HG02571 (cell line): Measurements from ENCODE around the gene CTNNA2.

Experiments
- ATAC-seq: cut with Tn5 transposase; IDR thresholded peaks from one replicate; pipeline ENCODE4 v1.9.1; 2021; ENCODE audit warnings: mild to moderate bottlenecking, moderate library complexity; ENCODE audit not compliant: unreplicated experiment

Gene CTNNA2

DNA sequence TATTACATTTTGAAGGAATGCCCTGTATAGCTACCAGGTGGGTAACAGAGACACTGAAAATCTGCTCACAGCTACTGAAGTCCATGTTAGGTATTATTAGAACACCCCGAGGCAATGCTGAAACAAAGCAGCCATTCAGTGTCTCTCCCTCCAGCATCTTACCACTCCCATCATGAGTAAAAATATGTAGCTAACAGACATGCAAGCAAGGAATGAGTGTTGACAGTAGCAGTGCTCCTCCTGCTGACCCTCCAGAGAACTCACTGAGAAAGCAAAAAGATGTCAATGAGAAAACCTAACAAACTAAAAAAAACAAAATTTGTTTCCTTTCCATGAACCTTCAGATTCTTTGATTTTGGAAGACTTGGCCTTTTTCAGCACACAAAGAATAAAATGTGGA is 397.8 kb downstream of the CTNNA2 start:
- ATAC-seq: no peak

DNA sequence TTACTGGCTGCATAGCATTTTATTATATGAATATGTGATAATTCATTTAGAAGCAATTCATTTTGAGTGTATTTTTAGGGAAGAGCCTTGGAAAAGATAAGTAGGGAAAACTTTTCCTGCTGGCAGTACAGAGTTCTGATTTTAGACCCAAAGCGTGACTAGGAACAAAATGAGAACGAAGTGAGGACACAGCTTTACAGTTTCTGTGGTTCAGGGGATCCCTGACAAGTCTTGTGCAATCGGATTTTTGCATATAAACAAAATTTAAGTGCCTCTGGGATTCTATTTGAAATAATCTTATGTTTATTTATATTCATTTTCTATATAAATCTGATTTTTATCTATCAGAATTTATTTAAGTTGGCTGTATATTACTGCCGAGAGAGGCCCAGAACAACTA is 402.6 kb downstream of the CTNNA2 start:
- ATAC-seq: no peak

DNA sequence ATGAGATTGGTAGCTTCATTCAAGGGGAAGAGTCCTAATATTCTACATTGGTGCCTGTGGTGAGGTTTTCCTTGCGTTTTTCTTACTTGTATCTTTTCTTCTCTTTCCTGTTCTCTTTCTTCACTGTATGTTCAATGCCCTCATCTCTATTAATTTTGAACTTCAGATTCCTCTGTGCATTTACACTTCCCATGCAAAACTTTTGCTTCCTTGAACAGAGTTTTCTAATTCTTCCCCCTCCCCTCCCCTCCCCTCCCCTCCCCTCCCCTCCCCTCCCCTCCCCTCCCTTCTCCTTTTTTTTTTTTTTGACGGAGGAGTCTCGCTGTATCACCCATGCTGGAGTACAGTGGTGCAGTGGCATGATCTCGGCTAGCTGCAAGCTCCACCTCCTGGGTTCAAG is 403.4 kb downstream of the CTNNA2 start:
- no peak for ATAC-seq

DNA sequence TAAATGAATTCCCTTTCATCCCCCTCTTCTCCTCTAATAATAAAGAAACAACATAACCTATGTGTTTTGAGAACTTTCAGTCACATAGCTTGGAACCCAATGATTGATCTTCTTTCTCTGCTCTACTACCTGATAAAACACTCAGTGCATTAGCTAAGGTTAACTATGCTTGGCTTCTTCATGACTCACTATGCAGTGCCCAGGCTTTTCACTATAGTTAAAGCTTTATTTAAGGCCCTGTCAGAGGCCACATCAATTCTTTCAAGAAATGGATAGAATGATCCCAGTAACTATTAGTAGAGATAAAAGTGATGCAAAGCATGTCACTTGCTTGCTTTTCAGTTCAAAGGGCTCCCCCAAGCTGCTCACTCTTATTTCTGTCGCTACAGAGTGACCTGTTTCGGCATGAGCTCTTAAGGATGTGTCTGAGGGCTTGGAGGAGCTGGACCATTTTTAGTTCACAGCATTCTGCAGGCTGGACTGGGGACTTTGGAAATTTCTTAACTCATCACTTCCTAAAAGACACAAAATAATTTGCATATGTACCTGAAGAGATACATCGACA is 407.7 kb downstream of the CTNNA2 start:
- no peak for ATAC-seq

DNA sequence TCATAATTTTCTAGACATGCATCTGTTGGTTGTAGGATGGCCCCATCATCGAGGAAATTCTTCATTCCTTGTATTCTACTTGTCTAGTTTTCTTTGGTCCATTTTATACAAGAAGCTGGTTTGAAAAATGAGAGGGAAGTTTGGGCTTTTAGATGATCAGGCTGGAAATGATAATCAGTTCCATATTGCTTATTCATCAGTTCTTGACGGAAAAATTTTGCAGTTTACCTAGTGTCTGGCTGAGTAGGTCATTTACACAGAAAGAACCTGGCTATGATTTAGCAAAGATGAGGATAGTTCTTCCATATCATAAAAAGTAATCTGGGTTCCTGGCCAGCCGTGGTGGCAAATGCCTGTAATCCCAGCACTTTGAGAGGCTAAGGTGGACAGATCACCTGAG is 416.8 kb downstream of the CTNNA2 start:
- ATAC-seq: no peak

DNA sequence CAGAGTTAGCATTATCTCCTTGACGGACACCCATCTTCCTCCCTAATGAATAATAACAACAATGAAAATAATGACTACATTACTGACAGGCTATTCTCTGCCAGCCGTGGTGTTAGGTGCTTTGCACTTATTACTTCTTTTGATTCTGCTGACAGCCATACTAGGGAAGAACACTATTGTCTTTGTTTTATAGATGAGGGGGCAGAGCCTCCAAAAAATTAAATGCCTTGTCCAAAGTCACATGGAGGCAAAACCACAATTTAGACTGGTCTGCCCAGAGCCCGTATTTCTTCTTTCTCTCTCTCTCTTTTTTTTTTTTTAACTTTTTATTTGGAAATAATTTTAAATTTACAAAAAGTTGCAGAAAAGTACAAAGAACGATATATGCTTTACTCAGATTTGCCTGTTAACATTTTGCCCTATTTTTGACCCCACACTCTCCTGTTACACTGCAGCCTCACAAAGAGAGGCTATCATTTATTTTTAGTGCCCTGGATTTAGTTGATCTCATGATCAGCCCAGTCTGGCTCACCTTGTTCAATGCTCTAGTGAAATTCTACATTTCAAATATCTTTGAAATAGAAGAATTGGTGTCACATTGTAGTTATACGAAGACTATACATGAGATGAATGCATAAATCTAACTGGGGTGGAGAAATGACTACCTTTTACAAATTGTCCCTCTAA is 422.3 kb downstream of the CTNNA2 start:
- ATAC-seq: no peak

DNA sequence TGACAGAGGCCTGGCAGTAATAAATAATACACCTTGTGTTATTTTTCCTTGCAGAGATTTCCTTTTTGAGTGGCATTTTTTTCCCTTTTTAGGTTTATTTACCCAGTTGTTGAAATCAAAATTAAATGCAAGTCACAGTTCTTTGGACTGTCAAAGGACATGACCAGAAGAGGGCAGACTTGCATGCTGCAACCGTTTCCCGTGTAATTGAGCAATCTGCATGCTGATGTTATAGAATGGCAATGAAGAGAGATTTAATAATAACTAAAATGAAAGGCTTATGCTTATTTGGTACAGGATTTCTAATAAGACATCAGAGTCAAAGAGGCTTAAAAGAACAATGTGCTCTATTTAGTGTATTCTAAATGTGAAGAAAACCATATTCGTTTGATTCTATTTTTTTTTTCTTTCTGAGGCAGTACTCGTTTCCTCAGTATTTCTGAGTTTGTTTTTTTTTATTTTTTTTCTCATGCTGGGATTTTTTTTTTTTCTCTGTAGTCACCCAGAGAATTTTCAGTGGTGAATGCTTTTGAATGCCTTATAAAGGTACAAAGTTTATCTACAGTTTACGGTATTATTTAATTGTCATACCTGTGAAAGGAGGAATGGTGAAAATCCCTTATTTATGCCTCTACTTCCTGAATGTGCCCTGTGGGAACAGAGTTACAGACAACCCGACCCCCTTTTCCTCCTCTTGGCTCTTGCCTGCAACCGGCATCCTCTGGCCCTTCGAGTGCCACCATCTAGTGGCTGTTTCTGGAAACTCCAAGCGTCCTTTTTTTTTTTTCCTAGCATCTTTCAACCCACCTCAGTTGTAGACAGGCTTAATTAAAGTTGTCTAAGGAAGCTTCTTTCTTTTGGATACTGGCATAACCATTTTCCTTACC is 423.2 kb downstream of the CTNNA2 start:
- ATAC-seq: peak; percentile 58

DNA sequence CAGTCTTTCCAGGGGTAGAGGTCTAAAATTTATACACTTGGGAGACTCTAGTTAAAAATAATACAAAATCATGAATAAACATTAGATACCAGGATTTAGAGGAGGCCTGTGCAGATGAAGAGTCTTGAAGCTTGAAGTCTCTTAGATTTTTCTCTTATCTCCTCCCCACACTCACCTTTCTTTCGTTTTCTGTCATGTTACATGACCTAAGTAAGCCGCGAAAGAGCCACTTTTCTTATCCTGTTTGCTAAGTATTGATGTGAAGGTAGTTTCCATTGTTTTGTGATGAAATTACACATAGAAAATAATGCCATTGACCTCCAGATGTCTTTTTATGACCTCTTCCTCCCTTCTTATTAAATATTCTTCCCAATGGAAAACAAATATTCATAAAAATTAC is 423.9 kb downstream of the CTNNA2 start:
- no peak for ATAC-seq

DNA sequence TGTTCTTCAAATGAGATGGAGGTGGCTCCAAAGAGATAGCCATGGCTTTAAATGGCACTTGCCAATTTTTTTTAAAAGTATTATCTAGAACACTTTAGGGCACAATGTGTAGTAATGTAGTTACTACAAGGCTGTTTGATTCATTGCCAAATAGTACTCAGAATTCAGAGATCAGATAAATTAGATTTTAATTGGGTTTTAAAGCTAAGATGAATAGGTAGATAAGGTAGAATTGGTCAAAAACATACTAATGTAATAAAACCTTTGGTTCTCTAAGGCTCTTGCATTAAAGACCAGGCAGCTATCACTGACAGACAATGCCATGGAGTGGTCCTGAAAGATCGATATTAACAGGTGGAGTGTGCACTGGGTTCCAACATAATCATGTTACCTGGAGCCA is 425.8 kb downstream of the CTNNA2 start:
- ATAC-seq: no peak

DNA sequence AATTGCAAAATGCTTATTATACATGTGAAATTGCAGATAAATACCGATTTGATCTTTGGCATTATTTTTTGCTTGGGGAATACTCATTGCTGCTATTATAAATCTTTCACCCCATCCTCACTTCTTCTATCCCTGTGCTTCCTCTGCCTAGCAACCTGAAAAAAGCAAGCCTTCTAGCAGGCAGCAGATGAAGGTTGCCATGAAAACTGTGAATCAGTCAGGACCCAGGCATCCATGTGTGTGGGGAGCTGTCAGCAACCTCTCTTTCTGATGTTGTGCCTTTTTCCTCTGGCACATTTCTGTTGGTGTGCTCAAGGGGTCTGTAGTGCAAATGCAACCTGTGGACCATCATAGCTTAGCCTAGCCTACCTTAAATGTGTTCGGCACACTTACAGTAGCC is 427.5 kb downstream of the CTNNA2 start:
- ATAC-seq: no peak

DNA sequence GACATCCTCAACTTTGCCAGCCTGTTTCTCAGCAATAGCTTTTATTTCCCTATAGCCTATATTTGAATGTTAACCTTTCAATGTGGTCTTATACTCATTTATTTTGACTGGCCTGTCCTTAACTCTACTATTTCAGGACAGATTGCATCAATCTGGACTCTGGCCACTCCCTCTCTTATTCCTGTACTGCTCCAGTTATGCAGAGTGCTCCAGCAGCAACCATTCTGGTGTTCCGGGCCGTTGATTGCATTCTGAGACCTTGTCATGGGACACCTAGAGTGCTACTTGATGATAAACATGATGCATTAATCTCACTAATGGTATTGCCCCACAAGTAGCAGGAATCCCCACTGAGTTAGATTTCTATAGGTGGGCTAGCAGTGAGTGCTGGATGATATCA is 428.3 kb downstream of the CTNNA2 start:
- no peak for ATAC-seq

DNA sequence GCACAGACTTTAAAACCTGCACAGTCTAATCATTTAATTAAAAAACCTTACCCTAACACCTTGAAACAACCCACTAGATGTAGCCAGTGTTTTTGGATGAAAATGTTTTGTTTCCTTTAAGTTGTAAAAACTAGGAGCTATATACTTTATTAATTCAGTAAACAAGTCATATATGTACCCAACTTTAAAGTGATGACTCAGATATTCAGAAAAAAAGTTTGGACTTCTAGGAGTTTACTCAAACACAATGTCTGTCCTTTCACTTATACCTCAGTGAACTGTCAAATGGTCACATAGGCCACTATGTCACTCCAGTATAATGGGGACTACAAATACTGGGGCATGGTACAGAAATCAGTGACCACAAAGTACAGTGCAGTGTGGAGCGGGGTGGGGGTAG is 431.4 kb downstream of the CTNNA2 start:
- ATAC-seq: no peak

DNA sequence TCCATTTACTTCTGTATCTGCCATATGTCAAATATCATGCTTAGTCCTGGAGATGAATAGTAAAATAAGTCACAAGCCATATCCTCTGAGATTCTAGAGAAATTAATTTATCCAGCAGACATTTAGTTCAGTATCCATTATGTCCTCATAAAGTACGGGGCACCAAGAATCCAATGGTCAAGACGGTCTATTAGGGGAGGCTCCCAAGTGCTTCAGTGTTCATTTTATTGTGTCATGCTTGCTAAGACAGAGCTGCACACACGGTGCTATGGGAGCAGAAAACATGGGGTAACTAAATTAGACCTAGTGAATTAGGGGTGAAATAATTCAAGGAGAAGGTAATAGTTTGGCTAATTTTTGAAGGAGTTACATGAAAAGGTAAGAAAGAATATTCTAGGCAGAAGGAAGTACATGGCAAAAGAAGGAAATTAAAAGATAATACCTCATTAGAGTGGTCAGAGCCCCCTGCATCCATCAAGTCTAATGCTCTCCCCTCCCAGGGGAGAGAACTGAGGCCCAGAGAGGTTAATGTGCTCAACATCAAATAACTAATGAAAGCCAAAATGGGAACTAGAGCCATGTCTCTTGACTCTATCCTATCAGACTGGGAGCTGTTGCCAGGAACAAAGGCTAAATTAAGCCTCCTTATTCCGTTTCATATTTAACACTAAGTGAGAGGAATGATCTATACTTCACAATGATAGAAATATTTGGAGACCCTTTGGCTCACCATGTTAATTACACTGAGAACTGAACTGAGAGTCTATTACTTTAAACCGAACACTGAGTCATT is 433.0 kb downstream of the CTNNA2 start:
- no peak for ATAC-seq

DNA sequence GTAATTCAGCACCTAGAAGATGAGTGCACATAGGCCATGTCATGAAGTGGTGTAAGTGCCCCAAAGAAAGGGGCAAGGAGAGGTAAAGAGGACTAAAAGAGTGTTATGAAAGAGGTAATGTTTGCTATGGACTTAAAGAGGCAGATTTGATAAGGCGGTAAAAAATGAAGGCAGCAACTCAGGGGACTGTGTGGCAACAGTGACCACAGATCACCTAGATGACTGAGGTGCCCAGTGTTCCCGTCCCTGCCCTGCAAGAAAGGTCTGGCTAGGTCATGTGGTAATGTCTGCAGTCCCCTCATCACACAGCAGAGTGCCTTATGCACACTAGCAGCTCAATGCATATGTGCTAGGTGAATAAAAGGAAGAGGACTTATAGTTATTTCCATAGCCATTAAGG is 434.9 kb downstream of the CTNNA2 start:
- ATAC-seq: no peak

DNA sequence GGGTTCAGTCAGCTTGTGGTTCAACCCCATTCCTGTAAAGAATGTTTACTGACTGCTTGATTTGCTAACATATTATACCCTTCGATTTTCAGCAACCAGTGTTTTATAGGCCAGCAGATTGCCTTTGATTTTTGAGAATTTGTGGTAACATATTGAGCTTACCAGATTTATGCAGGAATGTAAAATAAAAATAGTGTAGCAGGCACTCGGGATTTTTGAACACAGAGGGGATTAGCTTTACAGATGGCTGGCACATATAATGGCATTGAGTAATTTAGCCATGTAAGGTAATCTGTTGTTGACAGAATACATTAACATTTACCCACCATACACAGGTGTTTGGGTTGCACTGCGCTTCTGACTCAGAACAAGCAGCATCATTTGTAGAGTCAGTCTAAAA is 437.7 kb downstream of the CTNNA2 start:
- ATAC-seq: no peak

DNA sequence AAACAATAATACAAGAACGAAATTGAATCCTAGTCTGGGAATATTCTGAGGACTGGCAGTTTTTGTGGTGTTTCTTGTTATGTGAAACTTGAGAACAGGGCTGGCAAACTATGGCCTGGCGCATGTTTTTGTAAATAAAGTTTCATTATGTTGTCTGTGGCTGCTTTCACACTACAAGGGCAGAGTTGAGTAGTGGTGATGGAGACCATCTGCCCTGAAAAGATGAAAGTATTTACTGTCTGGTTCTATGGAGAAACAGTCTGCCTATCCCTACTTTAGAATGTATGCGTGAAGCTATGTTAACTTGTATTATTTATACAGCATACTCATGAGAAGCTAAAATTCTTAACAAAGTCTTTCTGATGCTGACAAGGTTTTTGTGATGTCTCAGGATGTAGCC is 439.8 kb downstream of the CTNNA2 start:
- ATAC-seq: no peak

DNA sequence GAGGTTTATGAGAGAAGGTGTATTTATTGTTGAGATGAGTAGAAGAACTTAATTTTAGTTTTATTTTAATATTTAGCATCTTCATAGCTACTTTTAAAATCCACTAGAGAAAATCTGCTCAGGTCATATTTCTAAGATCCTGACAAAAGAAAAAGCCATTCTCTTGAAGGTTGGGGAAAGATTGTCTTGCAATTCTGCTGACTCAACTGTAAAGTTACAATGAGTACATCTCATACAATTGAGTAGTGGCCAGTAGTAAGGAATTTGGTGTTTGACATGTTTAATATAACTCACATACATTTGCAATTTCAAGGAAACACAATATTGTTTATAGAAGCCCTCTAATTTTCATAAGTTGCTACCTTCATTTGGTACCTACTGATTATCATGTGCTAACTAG is 447.2 kb downstream of the CTNNA2 start:
- ATAC-seq: no peak

DNA sequence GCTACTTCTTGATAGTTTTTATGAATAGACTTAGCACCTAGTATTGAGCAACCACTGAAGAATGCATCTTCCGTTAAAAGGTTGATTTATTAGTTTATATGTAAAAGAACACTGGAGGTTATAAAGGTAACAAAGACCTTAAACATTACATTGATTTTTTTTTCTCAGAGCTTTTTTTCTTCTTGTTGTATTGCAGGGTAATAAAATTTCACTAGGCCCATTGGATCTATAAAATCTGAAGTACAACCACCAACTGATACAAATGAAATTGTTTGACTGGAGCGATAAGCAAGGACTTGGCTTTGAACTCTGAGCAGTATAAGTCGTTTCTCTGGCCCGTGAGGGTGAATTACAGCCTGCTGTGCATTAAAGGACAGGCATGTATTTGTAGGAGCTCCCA is 447.7 kb downstream of the CTNNA2 start:
- ATAC-seq: no peak

DNA sequence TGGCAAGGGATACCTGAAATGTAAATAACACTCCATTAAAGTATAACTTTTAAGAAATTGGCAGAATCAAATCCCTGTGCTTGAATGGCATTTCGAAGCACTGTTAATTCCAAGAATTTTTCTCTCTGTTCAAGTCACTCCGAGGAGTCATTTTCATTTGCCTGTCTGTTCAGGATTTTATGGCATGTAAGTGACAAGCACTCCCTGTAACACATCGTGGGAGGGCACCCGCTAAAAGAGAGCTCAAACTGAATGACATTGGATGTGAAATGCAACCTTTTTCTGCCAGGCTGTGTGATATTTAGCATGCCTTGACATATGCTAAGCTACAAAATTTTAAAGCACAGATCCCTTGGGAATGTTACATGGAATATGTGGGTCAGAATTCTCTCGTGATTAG is 452.1 kb downstream of the CTNNA2 start:
- ATAC-seq: no peak

DNA sequence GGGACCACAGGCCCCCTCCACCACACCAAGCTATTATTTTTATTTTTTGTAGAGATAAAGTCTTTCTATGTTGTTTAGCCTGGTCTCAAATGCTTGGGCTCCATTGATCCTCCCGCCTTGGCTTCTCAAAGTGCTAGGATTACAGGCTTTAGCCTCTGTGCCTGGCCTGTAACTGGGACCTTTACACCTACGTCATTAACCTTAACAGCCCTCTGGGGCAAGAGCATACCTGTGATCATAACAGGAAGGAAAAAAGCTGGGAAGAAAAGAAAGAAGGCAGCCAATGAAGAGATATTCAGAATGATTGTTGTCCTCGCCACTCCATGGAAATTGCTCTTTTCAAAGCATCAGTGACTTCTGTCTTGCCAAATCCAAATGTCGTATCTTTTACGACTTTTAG is 453.5 kb downstream of the CTNNA2 start:
- ATAC-seq: no peak

DNA sequence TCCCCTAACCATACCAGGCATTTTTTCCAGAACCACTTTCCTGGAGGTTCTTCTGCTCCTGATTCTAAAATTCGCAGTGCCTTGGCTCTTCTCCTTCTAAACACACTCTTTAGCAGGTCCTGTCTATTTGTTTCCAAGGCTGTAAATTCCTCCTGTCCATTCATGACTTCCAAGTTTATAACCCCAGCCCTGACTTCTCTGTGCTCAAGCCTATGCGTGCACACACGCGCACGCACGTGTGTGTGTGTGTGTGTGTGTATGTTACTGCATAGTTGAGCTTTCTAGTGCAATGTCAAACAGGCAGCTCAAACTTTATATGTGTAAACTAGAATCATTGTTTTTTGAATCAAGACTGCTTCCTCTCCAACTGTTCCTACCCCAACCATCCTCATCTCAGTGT is 454.0 kb downstream of the CTNNA2 start:
- no peak for ATAC-seq
